Endothelial cell (in vitro differentiated cells): ENCODE measurements around the gene AP1M2. TPM values are rescaled to one million over a fixed set of nuclear protein-coding genes. Genes with fewer than 3 reads are reported as not detected.
A peak's percentile ranks its signal among the peaks of the same experiment; 100 is the strongest.

Experiments used
- DNase-seq: peaks from one replicate; pipeline ENCODE4 v3.0.0; 2021; ENCODE audit warnings: low spot score
- H3K27ac Mint-ChIP-seq: one replicate; pipeline ENCODE4 v1.8.0; 2021; ENCODE audit warnings: mixed read lengths, inconsistent platforms; ENCODE audit not compliant: unreplicated experiment
- H3K27me3 Mint-ChIP-seq: one replicate; pipeline ENCODE4 v1.8.0; 2021; ENCODE audit warnings: mild to moderate bottlenecking, moderate library complexity, mixed read lengths, inconsistent platforms; ENCODE audit not compliant: unreplicated experiment
- H3K36me3 Mint-ChIP-seq: one replicate; pipeline ENCODE4 v1.8.0; 2021; ENCODE audit warnings: mild to moderate bottlenecking, low read depth, mixed read lengths, inconsistent platforms; ENCODE audit not compliant: unreplicated experiment
- H3K4me1 Mint-ChIP-seq: one replicate; pipeline ENCODE4 v1.8.0; 2021; ENCODE audit warnings: mild to moderate bottlenecking, mixed read lengths, inconsistent platforms; ENCODE audit not compliant: unreplicated experiment
- H3K4me3 Mint-ChIP-seq: one replicate; pipeline ENCODE4 v1.8.0; 2021; ENCODE audit warnings: mild to moderate bottlenecking, mixed read lengths, inconsistent platforms; ENCODE audit not compliant: unreplicated experiment
- H3K9me3 Mint-ChIP-seq: one replicate; pipeline ENCODE4 v1.8.0; 2021; ENCODE audit warnings: mixed read lengths, inconsistent platforms; ENCODE audit not compliant: unreplicated experiment
- long read RNA-seq: library from polyadenylated mRNA; unstranded; transcript quantifications from one replicate; pipeline ENCODE4 v2.0.0, GENCODE V29; 2020; ENCODE audit not compliant: unreplicated experiment
- total RNA-seq: library from RNA; stranded (reverse); fragmentation: NEBNext Ultra II Directional; extraction: Animal tissue kit (Norgen Biotek cat#: 25700); gene quantifications from one replicate; pipeline ENCODE4 v1.2.1, GENCODE V29; 2021; ENCODE audit not compliant: unreplicated experiment
- TF ChIP-seq, protein P1 (sequence below): fragments of 200-600 bp; sonication (generic); IDR thresholded peaks from one replicate; pipeline ENCODE4 v1.5.0; 2021; ENCODE audit warnings: antibody characterized with exemption; ENCODE audit not compliant: unreplicated experiment

AP1M2 gene
- 7.5 TPM for total RNA-seq
- long read RNA-seq, transcript AP1M2-201 (12 exons, 1,749 nt): major isoform, 5 of 7 reads
- long read RNA-seq, partial matches to known transcripts: 0 of 7 reads
- long read RNA-seq, other reads (novel, unspliced or antisense): 1 of 7 reads

DNA sequence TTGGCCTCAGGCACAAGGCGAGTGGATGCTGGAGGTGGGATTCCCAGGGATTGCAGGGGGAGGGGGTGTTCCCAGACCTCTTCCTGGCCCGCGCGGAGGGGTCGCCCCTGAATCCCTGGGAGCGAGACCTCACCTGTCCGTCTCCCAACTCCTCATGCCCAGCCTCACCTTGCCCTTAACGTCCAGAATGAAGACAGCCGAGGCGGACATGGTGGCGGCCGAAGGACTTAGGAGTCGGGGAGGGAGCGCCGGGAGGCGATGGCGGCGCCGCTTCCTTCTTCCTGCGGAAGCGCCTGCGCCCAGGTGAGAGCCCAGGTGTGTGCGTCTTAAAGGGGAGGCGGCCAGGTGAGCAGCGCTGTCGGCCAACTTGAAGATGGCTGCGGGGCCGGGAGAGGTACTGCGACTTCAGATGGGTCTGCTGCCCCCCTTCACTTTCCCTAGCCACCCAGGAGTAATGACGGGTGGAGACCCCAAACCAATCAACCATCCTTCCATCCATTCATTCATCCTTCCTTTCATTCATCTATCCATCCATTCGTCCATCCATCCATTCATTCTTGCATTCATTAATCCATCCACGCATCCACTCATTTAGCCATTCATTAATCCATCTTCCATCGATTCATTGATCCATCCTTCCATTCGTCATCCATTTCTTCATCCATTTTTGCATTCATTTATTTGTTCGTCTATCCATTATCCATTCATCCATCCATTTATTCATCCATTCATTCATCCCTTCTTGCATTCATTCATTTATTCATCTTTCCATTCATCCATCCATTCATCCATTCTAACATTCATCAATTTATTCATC, at the start of gene AP1M2:
Gene AP1M2 (minus strand): TSS at position 291 of the 817 bp plus-strand sequence. CDS start 81 bp downstream, at position 210.
- peak within 1 kb of the TSS; percentile 0 for H3K27ac Mint-ChIP-seq
- peaks cover 4% of the 10 kb centered on the region for H3K27me3 Mint-ChIP-seq
- peak within 1 kb of the TSS; percentile 42 for H3K4me3 Mint-ChIP-seq
- H3K9me3 Mint-ChIP-seq: no peaks in the 10 kb centered on the region
- TF ChIP-seq, protein P1, sequence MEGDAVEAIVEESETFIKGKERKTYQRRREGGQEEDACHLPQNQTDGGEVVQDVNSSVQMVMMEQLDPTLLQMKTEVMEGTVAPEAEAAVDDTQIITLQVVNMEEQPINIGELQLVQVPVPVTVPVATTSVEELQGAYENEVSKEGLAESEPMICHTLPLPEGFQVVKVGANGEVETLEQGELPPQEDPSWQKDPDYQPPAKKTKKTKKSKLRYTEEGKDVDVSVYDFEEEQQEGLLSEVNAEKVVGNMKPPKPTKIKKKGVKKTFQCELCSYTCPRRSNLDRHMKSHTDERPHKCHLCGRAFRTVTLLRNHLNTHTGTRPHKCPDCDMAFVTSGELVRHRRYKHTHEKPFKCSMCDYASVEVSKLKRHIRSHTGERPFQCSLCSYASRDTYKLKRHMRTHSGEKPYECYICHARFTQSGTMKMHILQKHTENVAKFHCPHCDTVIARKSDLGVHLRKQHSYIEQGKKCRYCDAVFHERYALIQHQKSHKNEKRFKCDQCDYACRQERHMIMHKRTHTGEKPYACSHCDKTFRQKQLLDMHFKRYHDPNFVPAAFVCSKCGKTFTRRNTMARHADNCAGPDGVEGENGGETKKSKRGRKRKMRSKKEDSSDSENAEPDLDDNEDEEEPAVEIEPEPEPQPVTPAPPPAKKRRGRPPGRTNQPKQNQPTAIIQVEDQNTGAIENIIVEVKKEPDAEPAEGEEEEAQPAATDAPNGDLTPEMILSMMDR: no peak
- H3K4me1 Mint-ChIP-seq: peaks cover 10% of the 10 kb centered on the region
- no peaks in the 10 kb centered on the region for H3K36me3 Mint-ChIP-seq
- DNase-seq: no peak

DNA sequence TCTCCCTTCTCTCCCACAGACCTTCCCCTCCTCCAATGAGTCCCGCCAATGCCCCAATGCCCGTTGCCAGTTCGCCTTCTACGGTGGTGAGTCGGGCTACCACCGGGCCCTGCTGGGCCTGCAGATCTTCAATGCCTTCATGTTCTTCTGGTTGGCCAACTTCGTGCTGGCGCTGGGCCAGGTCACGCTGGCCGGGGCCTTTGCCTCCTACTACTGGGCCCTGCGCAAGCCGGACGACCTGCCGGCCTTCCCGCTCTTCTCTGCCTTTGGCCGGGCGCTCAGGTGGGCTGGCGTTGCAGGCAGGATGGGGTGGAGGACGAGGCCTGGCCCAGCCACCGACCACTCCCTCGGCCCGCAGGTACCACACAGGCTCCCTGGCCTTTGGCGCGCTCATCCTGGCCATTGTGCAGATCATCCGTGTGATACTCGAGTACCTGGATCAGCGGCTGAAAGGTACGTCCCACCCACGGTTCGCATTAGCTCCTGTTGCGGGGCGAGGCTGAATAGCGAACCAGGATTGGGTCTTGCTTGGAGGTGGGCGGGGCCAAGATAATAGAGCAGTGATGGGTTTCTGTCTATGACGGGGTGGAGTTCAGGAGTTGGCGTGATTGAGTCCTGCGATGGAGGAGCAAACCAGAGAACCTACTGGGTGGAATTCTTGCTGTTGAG, 49.3 kb upstream of the AP1M2 start:
- TF ChIP-seq, protein P1: no peak
- peaks cover 38% of the 10 kb centered on the region for H3K36me3 Mint-ChIP-seq
- H3K27me3 Mint-ChIP-seq: peaks cover 13% of the 10 kb centered on the region
- DNase-seq: no peak
- peak overlapping the region; percentile 72 for H3K4me3 Mint-ChIP-seq
- peaks cover 16% of the 10 kb centered on the region for H3K4me1 Mint-ChIP-seq
- H3K9me3 Mint-ChIP-seq: no peaks in the 10 kb centered on the region
- H3K27ac Mint-ChIP-seq: no peak overlapping the region

DNA sequence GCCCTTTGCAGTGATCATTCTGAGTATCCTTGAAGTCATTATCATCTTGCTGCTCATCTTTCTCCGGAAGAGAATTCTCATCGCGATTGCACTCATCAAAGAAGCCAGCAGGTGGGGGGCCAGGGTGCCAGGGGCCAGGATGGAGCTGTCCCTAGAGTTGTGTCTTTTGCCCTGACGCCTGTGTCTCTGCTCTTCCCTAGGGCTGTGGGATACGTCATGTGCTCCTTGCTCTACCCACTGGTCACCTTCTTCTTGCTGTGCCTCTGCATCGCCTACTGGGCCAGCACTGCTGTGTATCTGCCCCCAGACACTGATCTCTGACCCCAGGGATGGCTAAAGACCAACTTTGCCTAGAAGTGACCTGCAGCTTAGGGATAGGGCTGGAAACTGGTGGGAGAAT, 47.9 kb upstream of the AP1M2 start:
- Mint-ChIP-seq H3K9me3 (no peaks in the 10 kb centered on the region), H3K36me3 (peaks cover 43% of the 10 kb centered on the region), H3K27me3 (peaks cover 11% of the 10 kb centered on the region), H3K4me1 (peaks cover 16% of the 10 kb centered on the region), H3K4me3 (peak overlapping the region; percentile 65), H3K27ac (no peak overlapping the region)
- DNase-seq: no peak
- TF ChIP-seq, protein P1: no peak

DNA sequence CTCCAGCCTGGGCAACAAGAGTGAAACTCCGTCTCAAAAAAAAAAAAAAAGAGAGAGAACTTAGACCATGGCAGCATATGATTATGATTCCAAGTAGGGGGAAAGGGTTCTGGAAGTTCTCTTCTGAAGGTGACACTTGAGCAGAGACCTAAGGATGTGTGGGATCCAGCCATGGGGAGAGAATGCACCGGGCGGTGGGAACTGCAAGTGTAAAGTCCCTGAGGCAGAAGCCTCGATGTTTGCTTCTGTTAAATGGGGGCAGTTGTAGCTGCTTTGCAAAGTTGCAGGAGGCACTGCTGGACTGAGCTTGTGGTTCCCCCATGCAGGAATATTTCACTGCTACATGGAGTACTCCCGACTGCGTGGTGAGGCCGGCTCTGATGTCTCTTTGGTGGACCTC, 47.3 kb upstream of the AP1M2 start:
- Mint-ChIP-seq H3K36me3 (peaks cover 43% of the 10 kb centered on the region), H3K27ac (no peak overlapping the region), H3K4me3 (no peak overlapping the region), H3K27me3 (peaks cover 10% of the 10 kb centered on the region), H3K4me1 (peaks cover 16% of the 10 kb centered on the region), H3K9me3 (no peaks in the 10 kb centered on the region)
- TF ChIP-seq, protein P1: no peak
- DNase-seq: no peak
